Adrenal gland (tissue), 12 donors: ENCODE measurements around the gene RBM17. TPM values are rescaled to one million over a fixed set of nuclear protein-coding genes. Genes with fewer than 3 reads are reported as not detected.
A peak's percentile ranks its signal among the peaks of the same experiment; 100 is the strongest.

Source experiments
- DNase-seq, 7 donors: peaks; one replicate each; pipeline ENCODE4 v3.0.0-alpha.2; 2019 to 2020
- H3K27ac ChIP-seq, 5 donors: fragments of 200-600 bp; sonication (generic) in 4 of 5; 1 replicate in 3 of 5; 2 replicates in 2 of 5; pipeline versions ENCODE4 v1.5.1 to v1.8.0; 2016 to 2020; ENCODE audit warnings: mild to moderate bottlenecking in 1 of 5
- H3K27me3 ChIP-seq: fragments of 200-600 bp; 2 replicates; pipeline ENCODE4 v1.8.0; 2021
- H3K36me3 ChIP-seq, 2 donors: fragments of 200-600 bp; replicated peaks in 1 of 2; 1 replicate in 1 of 2; 2 replicates in 1 of 2; pipeline versions ENCODE4 v1.5.1 to v1.8.0; 2018 to 2022
- H3K4me1 ChIP-seq, 2 donors: fragments of 200-600 bp; replicated peaks in 1 of 2; 1 replicate in 1 of 2; 2 replicates in 1 of 2; pipeline versions ENCODE4 v1.5.1 to v1.8.0; 2018 to 2021
- H3K4me3 ChIP-seq, 4 donors: fragments of 200-600 bp; sonication (generic) in 3 of 4; one replicate each; pipeline ENCODE4 v1.5.1; 2016 to 2018
- H3K9me3 ChIP-seq, 3 donors: fragments of 200-600 bp; sonication (generic) in 1 of 3; replicated peaks in 1 of 3; 1 replicate in 2 of 3; 2 replicates in 1 of 3; pipeline versions ENCODE4 v1.5.1 to v1.8.0; 2016 to 2021
- CTCF ChIP-seq, 6 experiments: fragments of 450-650 bp in 4 of 6; fragments of 200-600 bp in 2 of 6; sonication (generic) in 1 of 6; IDR thresholded peaks; 1 replicate in 5 of 6; 2 replicates in 1 of 6; pipeline versions ENCODE4 v1.5.1 to v1.8.0; 2016 to 2021; ENCODE audit warnings: antibody characterized with exemption in 6 of 6, mild to moderate bottlenecking in 2 of 6, moderate library complexity in 1 of 6
- POLR2A ChIP-seq, 2 donors: fragments of 450-650 bp; IDR thresholded peaks; one replicate each; pipeline ENCODE4 v1.6.1; 2017; ENCODE audit warnings: antibody characterized with exemption in 2 of 2, mild to moderate bottlenecking in 2 of 2, moderate library complexity in 1 of 2
- WGBS, 4 donors: extraction: QIAGEN DNeasy Blood & Tissue Kit in 2 of 4; methylation state at CpG; one replicate each; pipeline versions ENCODE4 v1.1.5 to v1.1.7; 2013 to 2017; 5-methylcytosine and 5-hydroxymethylcytosine counted together
- intact Hi-C, 2 donors: fragments of 100-400 bp; cut with DNase I; formaldehyde crosslinking; loops; one replicate each; pipeline versions ENCODE4 v1.14.1 to v1.15.0; 2022 to 2023
- polyA plus RNA-seq, 3 donors: library from polyadenylated mRNA; stranded (reverse); fragments of 200-250 nt in 2 of 3; fragments of 350-450 nt in 1 of 3; fragmentation: Illumina TruSeq in 1 of 3; extraction: RNeasy Lipid Tissue Mini Kit (QIAGEN cat#74804) in 1 of 3; gene quantifications; one replicate each; pipeline ENCODE4 v1.2.3, GENCODE V29; 2013 to 2014
- total RNA-seq, 9 donors: library from RNA; depleted of rRNA in 4 of 9; stranded (reverse); fragments of >200 nt in 4 of 9; fragments of 120-200 nt in 1 of 9; fragmentation: NEBNext Ultra II Directional in 1 of 9; extraction: Animal tissue kit (Norgen Biotek cat#: 25700) in 1 of 9; gene quantifications; one replicate each; pipeline versions ENCODE4 v1.1.0 to v1.2.4, GENCODE V29; 2013 to 2023
- donor health status: healthy with polysubstance abuse.
- donor health status: Bipolar disorder and iron deficiency.
- donor health status: DM: yes; HTN: yes; CAD: no.
- donor health status: DM: no; HTN: no; CAD: no.
- donor health status: DM: no; HTN: no; CAD: no.
- donor health status: DM: yes; HTN: yes; CAD: no.

The RBM17 gene
- total and polyA plus RNA-seq, 12 donors: 31.9 to 123 (median 66.0) TPM

GRCh38 chr10:6114805-6115341, 26.0 kb downstream of the RBM17 start:
- intact Hi-C loops: loop anchor here (5.0 to 10.0 kb wide), 2 partner anchors 37 to 100 kb away; no protein-coding TSS in a partner anchor

GRCh38 chr10:6115411-6115810, 26.6 kb downstream of the RBM17 start:
- H3K27me3 ChIP-seq: no peaks in the 10 kb centered on the region
- no peak for TF ChIP-seq CTCF (IDR thresholded peaks at IDR 0.05)
- TF ChIP-seq POLR2A (IDR thresholded peaks at IDR 0.05): no peak
- WGBS, 4 donors: 52 to 64% (median 61%) methylated on average over 4 of the region's 4 CpGs
- no peaks in the 10 kb centered on the region for H3K9me3 ChIP-seq
- H3K36me3 ChIP-seq: peaks cover 0 to 60% of the 10 kb centered on the region in 2 donors
- peak overlapping the region; percentile 11 to 84 (median 61) for H3K27ac ChIP-seq
- no peak overlapping the region for H3K4me3 ChIP-seq
- intact Hi-C loops: loop anchor here in 1 of 2 donors (10.0 kb wide), 1 partner anchor 99 kb away; no protein-coding TSS in a partner anchor
- DNase-seq: no peak
- peaks cover 0 to 18% of the 10 kb centered on the region in 2 donors for H3K4me1 ChIP-seq

More at GRCh38 chr10:6114805-6115341, 26.0 kb downstream of the RBM17 start:
- peak overlapping the region; percentile 11 to 84 (median 61) for H3K27ac ChIP-seq
- peak; percentile 54 to 85 (median 70) for DNase-seq
- TF ChIP-seq CTCF (IDR thresholded peaks at IDR 0.05) (peak in 4 of 6 experiments; percentile 9 to 36 (median 18)), POLR2A (IDR thresholded peaks at IDR 0.05) (no peak)
- H3K4me3 ChIP-seq: no peak overlapping the region
- H3K27me3 ChIP-seq: no peaks in the 10 kb centered on the region
- no peaks in the 10 kb centered on the region for H3K9me3 ChIP-seq
- WGBS, 4 donors: 31 to 41% (median 37%) methylated on average over 4 of the region's 4 CpGs
- peaks cover 0 to 65% of the 10 kb centered on the region in 2 donors for H3K36me3 ChIP-seq
- H3K4me1 ChIP-seq: peaks cover 0 to 18% of the 10 kb centered on the region in 2 donors

GRCh38 chr10:6115824-6116350, 27.1 kb downstream of the RBM17 start:
- intact Hi-C loops: loop anchor here in 1 of 2 donors (10.0 kb wide), 1 partner anchor 99 kb away; no protein-coding TSS in a partner anchor
- no peak overlapping the region for H3K4me3 ChIP-seq
- WGBS, 4 donors: 61 to 66% (median 62%) methylated on average over 3 of the region's 3 CpGs
- no peaks in the 10 kb centered on the region for H3K9me3 ChIP-seq
- H3K36me3 ChIP-seq: peaks cover 0 to 55% of the 10 kb centered on the region in 2 donors
- H3K4me1 ChIP-seq: peaks cover 0 to 18% of the 10 kb centered on the region in 2 donors
- peak overlapping the region in 2 of 5 donors; percentile 61 to 80 for H3K27ac ChIP-seq
- DNase-seq: no peak
- no peaks in the 10 kb centered on the region for H3K27me3 ChIP-seq
- TF ChIP-seq POLR2A (IDR thresholded peaks at IDR 0.05): no peak

- Histone ChIP-seq H3K9me3 (no peaks in the 10 kb centered on the region), H3K27me3 (no peaks in the 10 kb centered on the region), H3K36me3 (peaks cover 0 to 46% of the 10 kb centered on the region in 2 donors), H3K4me3 (no peak overlapping the region), H3K27ac (no peak overlapping the region), H3K4me1 (peaks cover 0 to 18% of the 10 kb centered on the region in 2 donors)
- DNase-seq: no peak
- intact Hi-C loops: loop anchor here in 1 of 2 donors (10.0 kb wide), 1 partner anchor 98 kb away; no protein-coding TSS in a partner anchor
- WGBS, 4 donors: 85 to 100% (median 96%) methylated on average over 1 of the region's 1 CpG
- no peak for TF ChIP-seq POLR2A (IDR thresholded peaks at IDR 0.05)
- TF ChIP-seq CTCF (IDR thresholded peaks at IDR 0.05): no peak
These were observed 28.0 kb downstream of the RBM17 start for GRCh38 chr10:6116806-6117205.
